ENCODE measurements around the gene ZNF415. TPM values are rescaled to one million over a fixed set of nuclear protein-coding genes. Genes with fewer than 3 reads are reported as not detected.

Gene ZNF415
- total and polyA plus RNA-seq, 9 of the 15 experiments (the other 6 are each of a cell fraction or from before 2014, with no cell fraction given): 0.06 to 0.82 (median 0.14) TPM; not detected in 2

GRCh38 chr19:53161123-53161522 is 28.4 kb upstream of the ZNF415 start (continued):
- TF ChIP-seq TBL1XR1 (IDR thresholded peaks at IDR 0.05; ENCODE audit: low read length in 2 of 2): peak; percentile 83 to 97; a peak in 3 of 4 replicates
- TF ChIP-seq ZNF146 (CRISPR knock-in tag; IDR thresholded peaks at IDR 0.05; ENCODE audit: unreplicated experiment): no peak
- no peak for TF ChIP-seq KLF1 (tag; IDR thresholded peaks at IDR 0.05)
- TF ChIP-seq THAP12 (CRISPR knock-in tag; IDR thresholded peaks at IDR 0.05): no peak
- no peak for TF ChIP-seq CBX8 (IDR thresholded peaks at IDR 0.05; ENCODE audit: borderline replicate concordance, extremely low read depth, low read depth, low read length, poor library complexity, severe bottlenecking)
- peak; percentile 48 for TF ChIP-seq TAF9B (IDR thresholded peaks at IDR 0.05; ENCODE audit: partially characterized antibody)
- no peak for TF ChIP-seq CEBPG (CRISPR knock-in tag; IDR thresholded peaks at IDR 0.05)
- TF ChIP-seq CEBPG (tag; conservative IDR thresholded peaks at IDR 0.05 in 1 of 2, IDR thresholded peaks at IDR 0.05 in 1 of 2): no peak
- no peak for TF ChIP-seq ZNF431 (CRISPR knock-in tag; IDR thresholded peaks at IDR 0.05)
- TF ChIP-seq NR2C2 (CRISPR knock-in tag; IDR thresholded peaks at IDR 0.05): no peak
- peak; percentile 50; the same call in 1 of the 2 replicates for TF ChIP-seq NR2C2 (tag; IDR thresholded peaks at IDR 0.05)
- no peak for TF ChIP-seq ARID2 (IDR thresholded peaks at IDR 0.05)
- TF ChIP-seq SMARCA5 (IDR thresholded peaks at IDR 0.05): no peak
- TF ChIP-seq NR0B1 (IDR thresholded peaks at IDR 0.05; ENCODE audit: partially characterized antibody): no peak
- peak in 1 of 2 experiments; percentile 71 for TF ChIP-seq AFF1 (IDR thresholded peaks at IDR 0.05; ENCODE audit: low read depth in 1 of 2, partially characterized antibody in 2 of 2)
- no peak for TF ChIP-seq SREBF1 (IDR thresholded peaks at IDR 0.05; ENCODE audit: borderline replicate concordance, low read depth, low read length)
- no peak for TF ChIP-seq PCBP1 (IDR thresholded peaks at IDR 0.05; ENCODE audit: low read depth, low read length, poor library complexity, severe bottlenecking)
- no peak for TF ChIP-seq SRSF9 (IDR thresholded peaks at IDR 0.05; ENCODE audit: borderline replicate concordance, low read depth, low read length)
- TF ChIP-seq JUND (IDR thresholded peaks at IDR 0.05; ENCODE audit: borderline replicate concordance, low read depth, low read length): peak; percentile 42; the same call in 1 of the 2 replicates
- TF ChIP-seq JUND (tag; IDR thresholded peaks at IDR 0.05; ENCODE audit: borderline replicate concordance, low read depth, low read length): peak; percentile 70; the same call in 1 of the 3 replicates

Data from K562 (cell line).